HL-60 (cell line): Measurements from ENCODE around the gene ITPA.

Experiments
- CTCF ChIP-seq: IDR thresholded peaks from one replicate; pipeline ENCODE4 v1.5.1; 2011; ENCODE audit warnings: low read length, control low read depth, inconsistent platforms; ENCODE audit not compliant: insufficient read depth
- TF ChIP-seq, protein P1 (sequence below): IDR thresholded peaks from 2 replicates; pipeline ENCODE4 v1.6.1; 2012; ENCODE audit warnings: low read depth; ENCODE audit not compliant: insufficient replicate concordance

DNA sequence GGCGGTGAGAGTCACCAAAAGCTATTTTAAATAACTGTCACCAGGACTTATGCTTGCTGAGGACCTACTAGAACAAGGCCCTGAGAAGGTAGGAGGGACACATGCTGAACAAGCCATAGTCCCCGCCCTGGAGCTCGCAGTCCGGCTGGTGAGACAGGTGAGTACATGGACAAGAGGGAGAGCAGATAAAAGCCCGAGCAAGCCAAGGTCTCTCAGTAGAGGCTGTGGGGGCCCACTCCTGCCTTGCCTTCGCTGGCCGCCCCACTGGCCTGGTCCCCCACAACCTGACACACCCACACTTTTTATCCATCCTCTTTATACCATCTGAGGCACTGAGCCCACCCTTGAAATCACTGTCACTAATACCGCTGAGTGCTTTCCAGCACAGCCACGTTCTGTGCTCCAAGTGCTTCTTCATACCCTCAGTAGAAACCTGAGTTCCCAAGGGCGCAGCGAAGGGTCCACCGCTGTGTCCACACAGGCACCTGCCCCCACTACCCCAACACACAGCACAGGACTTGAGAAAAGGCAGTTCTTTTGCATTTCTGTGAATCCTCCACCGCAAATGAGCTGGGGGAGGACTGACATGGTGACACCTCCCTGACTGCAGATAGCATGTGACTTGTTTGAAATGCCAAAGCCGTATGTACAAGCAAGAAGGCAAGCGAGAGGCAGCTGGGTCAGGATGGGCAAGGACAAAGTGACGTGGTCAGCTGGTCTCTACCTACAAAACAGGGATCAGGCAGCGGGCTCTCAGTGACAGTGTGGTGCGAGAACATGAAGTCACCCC is 16.9 kb upstream of the ITPA start:
- TF ChIP-seq CTCF, result no peak
- TF ChIP-seq, protein P1, sequence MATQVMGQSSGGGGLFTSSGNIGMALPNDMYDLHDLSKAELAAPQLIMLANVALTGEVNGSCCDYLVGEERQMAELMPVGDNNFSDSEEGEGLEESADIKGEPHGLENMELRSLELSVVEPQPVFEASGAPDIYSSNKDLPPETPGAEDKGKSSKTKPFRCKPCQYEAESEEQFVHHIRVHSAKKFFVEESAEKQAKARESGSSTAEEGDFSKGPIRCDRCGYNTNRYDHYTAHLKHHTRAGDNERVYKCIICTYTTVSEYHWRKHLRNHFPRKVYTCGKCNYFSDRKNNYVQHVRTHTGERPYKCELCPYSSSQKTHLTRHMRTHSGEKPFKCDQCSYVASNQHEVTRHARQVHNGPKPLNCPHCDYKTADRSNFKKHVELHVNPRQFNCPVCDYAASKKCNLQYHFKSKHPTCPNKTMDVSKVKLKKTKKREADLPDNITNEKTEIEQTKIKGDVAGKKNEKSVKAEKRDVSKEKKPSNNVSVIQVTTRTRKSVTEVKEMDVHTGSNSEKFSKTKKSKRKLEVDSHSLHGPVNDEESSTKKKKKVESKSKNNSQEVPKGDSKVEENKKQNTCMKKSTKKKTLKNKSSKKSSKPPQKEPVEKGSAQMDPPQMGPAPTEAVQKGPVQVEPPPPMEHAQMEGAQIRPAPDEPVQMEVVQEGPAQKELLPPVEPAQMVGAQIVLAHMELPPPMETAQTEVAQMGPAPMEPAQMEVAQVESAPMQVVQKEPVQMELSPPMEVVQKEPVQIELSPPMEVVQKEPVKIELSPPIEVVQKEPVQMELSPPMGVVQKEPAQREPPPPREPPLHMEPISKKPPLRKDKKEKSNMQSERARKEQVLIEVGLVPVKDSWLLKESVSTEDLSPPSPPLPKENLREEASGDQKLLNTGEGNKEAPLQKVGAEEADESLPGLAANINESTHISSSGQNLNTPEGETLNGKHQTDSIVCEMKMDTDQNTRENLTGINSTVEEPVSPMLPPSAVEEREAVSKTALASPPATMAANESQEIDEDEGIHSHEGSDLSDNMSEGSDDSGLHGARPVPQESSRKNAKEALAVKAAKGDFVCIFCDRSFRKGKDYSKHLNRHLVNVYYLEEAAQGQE, result no peak
